HS-27A (cell line): ENCODE measurements around the gene AHRR.
A peak's percentile ranks its signal among the peaks of the same experiment; 100 is the strongest.
"Not testable (repeated sequence)": the region's sequence is repeated elsewhere in the genome, so short reads cannot be mapped to it uniquely, and the experiment has no call there.

Experiments used
- DNase-seq: peaks from one replicate; pipeline ENCODE4 v3.0.0-alpha.2; 2012; ENCODE audit warnings: low read depth, missing footprints

The AHRR gene

GRCh38 chr5:396531-396961 lies 75.0 kb downstream of the AHRR start:
- no peak for DNase-seq

GRCh38 chr5:398141-398474 lies 76.6 kb downstream of the AHRR start:
- DNase-seq: not testable (repeated sequence)

GRCh38 chr5:398475-399295 lies 77.2 kb downstream of the AHRR start:
- DNase-seq: no peak

DNA sequence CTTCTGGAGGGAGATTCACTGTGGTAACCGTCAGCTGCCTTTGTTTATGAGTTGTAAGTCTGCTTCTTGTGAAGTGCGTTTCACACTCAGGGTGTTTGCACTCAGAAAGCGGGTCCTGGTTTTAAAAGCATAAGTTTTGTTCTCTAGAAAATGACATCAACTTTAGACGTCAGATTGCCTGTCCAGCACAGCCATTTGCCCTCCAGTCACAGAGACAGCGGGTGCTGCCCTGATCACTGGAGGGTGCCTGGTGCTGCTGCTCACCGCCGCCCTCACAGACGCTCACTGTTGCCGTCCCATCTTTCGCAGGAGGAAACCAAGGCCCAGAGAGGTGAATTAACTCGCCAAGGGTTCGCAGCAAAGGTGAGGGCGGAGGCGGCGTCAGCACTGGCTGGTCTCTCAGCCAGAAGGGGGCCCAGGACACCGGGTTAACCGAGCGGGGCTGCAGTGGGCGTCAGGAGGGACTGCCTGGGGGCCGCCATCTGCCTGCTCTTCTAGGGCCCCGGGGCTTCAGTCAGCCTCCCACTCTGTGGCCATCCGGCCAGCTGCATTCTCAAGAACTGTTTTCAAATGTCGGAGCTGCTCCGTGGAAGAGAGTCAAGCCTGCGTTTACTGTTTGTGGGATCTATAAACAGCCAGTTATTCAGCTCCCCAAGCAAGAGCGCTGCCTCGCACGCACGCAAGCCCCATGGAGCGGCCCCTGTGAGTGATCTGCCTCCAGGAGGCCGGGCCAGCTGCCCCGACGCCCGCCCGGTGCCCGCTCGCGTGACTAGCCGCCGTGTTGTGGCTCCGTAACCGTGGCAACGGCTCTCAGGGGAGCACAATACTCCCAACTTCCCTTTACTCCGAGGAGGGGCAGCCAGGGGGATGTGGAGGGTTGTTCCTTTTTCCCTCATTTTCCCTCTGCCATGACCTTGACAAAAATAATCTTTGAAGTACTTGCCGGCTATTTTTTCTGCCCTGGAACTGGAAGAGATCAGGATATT lies 78.1 kb downstream of the AHRR start:
- peak; percentile 69 for DNase-seq

DNA sequence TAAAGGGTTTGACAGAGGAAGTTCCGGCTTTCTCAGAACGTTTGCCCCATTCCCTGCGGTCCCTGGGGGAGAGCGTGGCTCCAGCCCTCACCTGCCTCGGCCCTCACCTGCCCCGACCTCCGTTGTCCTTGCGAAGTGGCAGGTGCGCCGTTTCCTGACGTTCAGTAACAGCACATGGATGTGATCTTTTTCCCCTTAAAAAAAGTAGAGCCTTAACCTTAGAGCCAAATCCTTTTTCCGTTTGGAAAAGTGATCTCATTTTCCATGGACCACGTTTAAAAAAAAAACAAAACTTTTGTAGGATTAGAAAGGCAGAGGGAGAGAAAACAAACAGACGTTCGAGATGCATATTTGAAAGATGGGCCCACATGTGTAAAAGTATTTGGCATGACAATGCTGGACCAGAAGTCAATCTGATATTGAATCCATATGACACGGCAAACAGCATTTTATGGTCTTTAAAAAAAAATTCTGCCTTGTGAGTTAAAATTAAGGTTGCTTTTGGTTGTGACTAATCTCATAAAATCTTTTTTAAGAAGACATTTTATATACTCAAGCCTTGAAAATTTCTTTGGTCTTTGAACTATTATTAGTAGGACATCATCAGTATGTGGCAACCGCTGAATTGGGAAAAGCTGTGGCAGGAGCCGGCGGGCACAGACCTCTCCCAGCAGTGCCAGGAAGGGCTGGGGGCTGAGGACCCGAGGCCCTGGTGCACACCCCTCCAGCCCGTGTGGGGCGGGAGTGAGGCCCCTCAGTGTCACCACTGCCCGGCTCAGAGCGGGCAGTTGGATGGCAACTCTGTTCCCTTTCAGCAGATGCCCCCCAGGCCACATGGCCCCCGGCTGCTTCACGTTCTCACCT lies 79.0 kb downstream of the AHRR start:
- no peak for DNase-seq

GRCh38 chr5:401146-402034 lies 79.9 kb downstream of the AHRR start:
- no peak for DNase-seq

DNA sequence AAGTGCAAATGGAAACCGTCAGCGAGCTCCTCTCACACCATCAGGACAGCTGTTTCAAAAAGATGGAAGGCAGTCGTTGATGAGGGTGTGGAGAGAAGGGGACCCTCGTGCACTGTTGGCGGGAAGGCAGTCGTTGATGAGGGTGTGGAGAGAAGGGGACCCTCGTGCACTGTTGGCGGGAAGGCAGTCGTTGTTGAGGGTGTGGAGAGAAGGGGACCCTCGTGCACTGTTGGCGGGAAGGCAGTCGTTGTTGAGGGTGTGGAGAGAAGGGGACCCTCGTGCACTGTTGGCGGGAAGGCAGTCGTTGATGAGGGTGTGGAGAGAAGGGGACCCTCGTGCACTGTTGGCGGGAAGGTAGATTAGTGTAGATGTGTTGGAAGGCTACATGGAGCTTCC lies 80.7 kb downstream of the AHRR start:
- not testable (repeated sequence) for DNase-seq

DNA sequence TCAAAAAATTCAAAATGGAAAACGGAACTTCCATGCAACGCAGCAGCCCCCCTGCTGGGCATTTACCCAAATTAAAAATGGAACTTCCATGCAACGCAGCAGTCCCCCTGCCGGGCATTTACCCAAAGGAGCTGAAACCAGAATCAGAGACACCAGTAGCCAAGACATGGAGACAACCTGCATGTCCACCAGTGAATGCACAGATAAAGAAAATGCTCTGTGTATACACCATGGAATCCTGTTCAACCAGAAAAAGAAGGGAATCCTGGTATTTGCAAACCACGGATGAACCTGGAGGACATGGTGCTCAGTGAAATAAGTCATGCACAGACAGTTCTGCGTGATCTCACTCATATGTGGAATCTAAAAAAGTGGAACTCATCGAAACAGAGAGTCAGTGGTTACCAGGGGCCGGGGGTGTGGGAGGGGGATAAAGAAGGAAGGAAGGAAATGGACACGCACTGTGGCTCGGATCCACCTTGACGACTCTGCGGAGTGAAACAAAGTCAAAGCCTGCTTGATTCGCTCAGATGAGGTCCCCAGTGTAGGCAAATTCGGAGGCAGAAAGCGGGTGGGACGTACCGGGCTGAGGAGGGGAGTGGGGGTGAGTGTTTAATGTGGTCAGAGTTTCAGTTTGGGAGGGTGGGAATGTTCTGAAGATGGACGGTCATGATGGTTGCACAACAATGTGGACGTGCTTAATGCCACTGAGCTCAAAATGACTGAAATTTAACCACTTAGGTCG lies 81.3 kb downstream of the AHRR start:
- no peak for DNase-seq

DNA sequence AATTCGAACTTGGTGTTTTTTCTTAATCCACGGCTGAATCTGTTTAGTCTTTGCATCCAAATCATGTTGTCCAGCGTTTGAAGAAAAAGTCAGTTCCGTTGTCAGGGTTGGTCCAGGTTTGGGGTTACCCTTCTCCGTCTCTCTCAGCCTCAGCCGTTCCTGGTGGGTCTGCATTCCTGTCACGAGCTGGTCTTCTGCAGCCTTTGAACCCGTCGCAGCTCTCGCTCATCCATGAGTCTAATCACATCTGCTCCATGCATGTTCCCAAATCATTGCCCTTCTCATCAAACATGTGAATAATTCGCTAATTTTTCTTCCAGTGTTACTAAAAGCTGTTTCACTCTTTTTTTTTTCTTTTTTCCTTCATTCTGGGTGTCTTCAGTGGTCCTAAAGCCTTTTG lies 82.5 kb downstream of the AHRR start:
- DNase-seq: no peak

- no peak for DNase-seq
Measured at GRCh38 chr5:404666-405241, 83.2 kb downstream of the AHRR start.

GRCh38 chr5:405421-405820 lies 83.9 kb downstream of the AHRR start:
- DNase-seq: no peak

DNA sequence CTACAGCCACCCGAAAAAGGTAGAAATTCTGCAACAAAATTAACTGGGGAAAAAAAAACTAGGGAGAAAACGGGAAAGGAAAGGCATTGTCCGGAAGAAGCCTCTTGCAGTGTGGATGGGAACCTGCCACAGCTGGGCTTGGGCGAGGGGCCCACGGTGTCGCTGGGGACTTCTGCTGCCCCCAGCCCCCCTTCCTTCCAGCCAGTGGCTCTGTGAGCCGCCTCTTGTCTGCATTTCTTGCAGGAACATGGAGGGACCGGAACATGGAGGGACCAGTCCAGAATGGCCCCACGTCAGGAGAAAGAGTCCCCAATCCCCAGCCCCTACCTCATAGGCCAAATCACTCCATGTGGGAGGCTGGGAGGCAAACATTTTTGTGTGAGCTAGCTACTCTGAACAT lies 84.5 kb downstream of the AHRR start:
- no peak for DNase-seq

DNA sequence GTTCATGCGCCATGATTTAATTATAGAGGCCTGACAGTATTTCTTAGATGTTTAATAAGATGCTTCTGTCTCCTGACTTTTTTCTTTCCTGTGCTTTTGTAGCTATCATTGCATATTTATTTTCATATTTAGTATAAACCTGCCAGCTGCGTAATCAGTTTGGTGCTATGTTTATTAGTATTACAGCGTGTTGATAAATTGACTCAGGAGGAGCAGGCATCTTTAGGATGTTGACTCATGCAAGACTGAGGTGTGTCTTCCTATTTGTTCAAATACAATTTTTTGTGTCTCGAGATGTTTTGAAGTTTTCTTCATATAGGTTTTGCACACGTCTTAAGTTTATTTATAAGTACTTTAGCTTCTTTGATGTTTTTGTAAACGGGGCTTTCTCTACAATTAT lies 85.5 kb downstream of the AHRR start:
- no peak for DNase-seq

DNA sequence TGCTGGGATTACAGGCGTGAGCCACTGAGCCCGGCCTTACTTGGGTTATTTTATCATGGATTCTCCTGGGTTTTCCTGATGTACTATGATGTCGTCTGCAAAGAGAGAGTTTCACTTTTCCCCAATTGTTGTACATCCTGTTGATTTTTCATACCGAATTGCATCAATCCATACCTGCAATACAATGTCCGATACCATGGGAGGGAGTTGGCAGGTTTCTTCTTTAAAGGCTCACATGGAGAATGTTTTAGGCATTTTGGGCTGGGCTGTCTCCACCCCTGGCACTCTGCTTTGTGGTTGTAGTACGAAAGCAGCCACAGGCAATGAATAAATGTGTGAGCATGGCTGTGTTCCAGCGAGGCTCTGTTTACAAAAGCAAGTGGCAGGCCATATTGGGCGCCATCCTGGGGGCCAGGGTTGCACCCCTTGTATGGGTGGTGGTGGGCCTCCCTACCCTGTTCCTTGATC lies 86.3 kb downstream of the AHRR start:
- no peak for DNase-seq

GRCh38 chr5:410911-411517 lies 89.5 kb downstream of the AHRR start:
- no peak for DNase-seq

DNA sequence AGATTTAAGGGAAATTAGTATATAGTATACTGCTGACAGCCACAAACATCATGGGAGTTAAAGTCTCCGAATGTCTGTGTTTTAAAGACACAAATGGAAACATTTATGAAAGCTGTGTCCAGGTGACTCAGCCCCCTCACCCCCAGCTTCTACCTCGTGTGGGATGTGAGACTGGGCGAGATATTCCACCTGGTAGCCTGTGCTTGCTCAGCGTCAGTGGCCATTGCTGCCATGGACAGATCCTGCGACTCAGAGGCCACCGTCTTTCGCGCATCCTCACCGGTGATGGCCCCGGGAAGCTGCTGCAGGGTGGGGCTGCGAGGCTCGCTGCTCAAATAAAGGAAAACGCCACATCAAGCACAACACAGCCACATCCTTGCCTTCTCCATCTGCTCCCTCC lies 90.2 kb downstream of the AHRR start:
- DNase-seq: no peak

DNA sequence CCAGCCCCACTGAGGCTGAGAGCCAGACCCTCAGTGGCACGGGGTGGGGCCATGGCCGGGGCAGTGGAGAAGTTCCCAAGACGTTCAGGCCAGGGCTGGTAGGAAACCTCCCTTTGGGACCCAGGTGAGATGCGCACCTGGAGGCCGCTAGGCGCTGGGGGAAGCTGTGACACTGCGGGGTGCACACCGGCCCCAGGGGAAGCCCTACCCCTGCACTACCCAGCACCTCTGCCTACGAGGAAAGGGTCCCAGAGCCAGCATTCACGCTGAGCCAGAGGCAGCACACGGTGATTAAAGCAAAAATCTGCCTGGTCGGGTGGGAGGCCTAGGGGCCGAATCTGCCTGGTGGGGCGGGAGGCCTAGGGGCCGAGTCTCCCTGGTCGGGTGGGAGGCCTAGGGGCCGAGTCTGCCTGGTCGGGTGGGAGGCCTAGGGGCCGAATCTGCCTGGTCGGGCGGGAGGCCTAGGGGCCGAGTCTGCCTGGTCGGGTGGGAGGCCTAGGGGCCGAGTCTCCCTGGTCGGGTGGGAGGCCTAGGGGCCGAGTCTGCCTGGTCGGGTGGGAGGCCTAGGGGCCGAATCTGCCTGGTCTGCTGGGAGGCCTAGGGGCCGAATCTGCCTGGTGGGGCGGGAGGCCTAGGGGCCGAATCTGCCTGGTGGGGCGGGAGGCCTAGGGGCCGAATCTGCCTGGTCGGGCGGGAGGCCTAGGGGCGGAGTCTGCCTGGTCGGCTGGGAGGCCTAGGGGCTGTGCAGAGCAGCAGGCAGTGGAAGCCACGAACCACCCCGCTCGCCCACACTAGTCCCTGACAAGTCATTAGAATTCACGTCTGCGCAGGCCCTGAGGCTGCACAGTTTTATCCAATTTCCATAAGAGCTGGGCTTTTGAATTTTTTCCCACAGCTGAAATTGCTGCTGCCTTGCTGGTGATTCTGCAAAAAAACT lies 93.7 kb downstream of the AHRR start:
- DNase-seq: not testable (repeated sequence)

DNA sequence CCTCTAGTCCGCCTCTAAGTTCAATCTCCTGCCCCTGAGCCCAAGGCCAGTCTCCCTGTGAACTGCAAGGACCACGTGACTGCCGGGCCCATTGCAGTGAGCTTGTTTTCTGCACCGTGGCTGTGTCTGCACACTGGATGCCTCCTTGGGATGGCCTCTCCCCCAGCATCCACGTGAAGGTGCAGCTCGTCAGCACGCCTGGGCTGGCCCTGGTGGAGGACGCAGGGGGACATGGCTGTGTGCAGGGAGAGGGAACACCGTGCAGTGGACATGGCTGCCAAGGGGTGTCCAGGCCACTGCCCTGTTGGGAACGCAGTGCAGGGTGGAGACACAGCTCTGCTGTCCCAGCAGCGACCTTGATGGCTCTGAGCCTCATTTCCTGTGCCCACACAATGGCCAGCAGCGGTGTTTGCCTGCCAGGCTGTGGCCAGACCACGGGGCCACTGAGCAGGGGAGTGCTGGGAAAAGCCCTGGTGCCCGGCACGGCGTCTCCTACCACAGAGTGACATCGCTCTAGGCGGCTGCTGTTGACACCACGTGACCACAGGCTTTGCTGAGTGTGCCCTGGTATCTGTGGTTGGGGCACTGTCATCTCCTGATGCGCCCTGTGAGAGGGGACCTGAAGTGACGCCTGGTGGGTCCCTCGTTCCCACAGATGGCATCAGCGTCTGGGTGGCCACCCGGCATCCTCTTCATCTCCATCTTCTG lies 94.6 kb downstream of the AHRR start:
- DNase-seq: no peak
